Body of pancreas (tissue), 4 donors: ENCODE data around the gene NPC2. TPM values are rescaled to one million over a fixed set of nuclear protein-coding genes. Genes with fewer than 3 reads are reported as not detected.

Experiments used
- ATAC-seq: fragments of 150-250 bp; one replicate; pipeline ENCODE4 v1.9.1; 2016
- DNase-seq, 4 donors: peaks; one replicate each; pipeline ENCODE4 v3.0.0-alpha.2; 2019
- H3K27ac ChIP-seq, 4 donors: fragments of 200-600 bp; sonication (generic); 1 replicate in 3 of 4; 2 replicates in 1 of 4; pipeline versions ENCODE4 v1.5.1 to v1.6.1; 2016 to 2019; ENCODE audit warnings: mild to moderate bottlenecking in 1 of 4, mixed read lengths in 1 of 4, moderate library complexity in 1 of 4
- H3K27me3 ChIP-seq, 2 donors: fragments of 200-600 bp; sonication (generic); one replicate each; pipeline ENCODE4 v1.6.0; 2016; ENCODE audit warnings: mild to moderate bottlenecking in 1 of 2
- H3K36me3 ChIP-seq, 2 donors: fragments of 200-600 bp; sonication (generic); replicated peaks in 1 of 2; 2 replicates each; pipeline ENCODE4 v1.5.1; 2016; ENCODE audit warnings: low read depth in 2 of 2; ENCODE audit not compliant: insufficient read depth in 1 of 2
- H3K4me1 ChIP-seq: fragments of 200-600 bp; sonication (generic); one replicate; pipeline ENCODE4 v1.6.0; 2016
- H3K4me3 ChIP-seq, 2 donors: fragments of 200-600 bp; sonication (generic); 1 replicate in 1 of 2; 2 replicates in 1 of 2; pipeline ENCODE4 v1.5.1; 2016 to 2019
- H3K9me3 ChIP-seq, 3 donors: fragments of 200-600 bp; sonication (generic); 1 replicate in 2 of 3; 2 replicates in 1 of 3; pipeline ENCODE4 v1.5.1; 2016
- CTCF ChIP-seq, 7 experiments: fragments of 450-650 bp in 4 of 7; fragments of 200-600 bp in 3 of 7; sonication (generic) in 3 of 7; IDR thresholded peaks; one replicate each; pipeline ENCODE4 v1.5.1; 2016 to 2019; ENCODE audit warnings: antibody characterized with exemption in 7 of 7
- POLR2A ChIP-seq, 3 donors: fragments of 450-650 bp; IDR thresholded peaks; one replicate each; pipeline ENCODE4 v1.6.1; 2016; ENCODE audit warnings: antibody characterized with exemption in 3 of 3, mild to moderate bottlenecking in 2 of 3
- WGBS, 2 donors: methylation state at CpG; one replicate each; pipeline ENCODE4 v1.1.5; 2017; 5-methylcytosine and 5-hydroxymethylcytosine counted together
- intact Hi-C: fragments of 100-400 bp; cut with DNase I; formaldehyde crosslinking; loops from one replicate; pipeline ENCODE4 v1.15.1; 2023
- total RNA-seq, 2 donors: library from RNA; depleted of rRNA; stranded (reverse); fragments of >200 nt; gene quantifications; one replicate each; pipeline ENCODE4 v1.1.0, GENCODE V29; 2016

NPC2 gene
- total RNA-seq, 2 donors from 2014 or later: 97.5 to 130 TPM

DNA sequence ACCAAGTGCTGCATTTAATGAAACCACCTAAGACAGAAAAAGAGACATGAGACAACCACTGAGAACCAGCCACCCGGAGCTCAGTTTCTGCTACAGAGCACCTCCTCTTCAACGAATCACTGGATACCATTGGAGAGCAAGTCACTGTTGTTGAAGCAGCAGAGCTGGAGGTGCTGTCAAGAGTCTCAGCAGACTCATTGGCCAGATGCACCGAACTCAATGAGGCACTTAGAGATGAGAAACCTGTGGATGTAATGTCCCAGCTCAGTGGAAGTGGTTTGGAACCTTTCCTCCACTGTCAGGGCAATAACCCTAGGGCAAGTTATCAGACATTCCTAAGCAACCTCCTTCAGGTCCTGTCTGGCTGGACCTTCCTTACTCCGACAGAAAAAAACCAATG, 13.1 kb downstream of the NPC2 start:
- intact Hi-C loops: loop anchor here (10.0 kb wide), 1 partner anchor 125 kb away; no protein-coding TSS in a partner anchor
- no peak overlapping the region for H3K27ac ChIP-seq
- H3K36me3 ChIP-seq: peaks cover 0 to 4% of the 10 kb centered on the region in 2 donors
- H3K9me3 ChIP-seq: no peaks in the 10 kb centered on the region
- ATAC-seq: no peak
- no peak overlapping the region for H3K4me3 ChIP-seq
- TF ChIP-seq CTCF (IDR thresholded peaks at IDR 0.05) (no peak), POLR2A (IDR thresholded peaks at IDR 0.05) (no peak)
- WGBS, 2 donors: 76 to 79% methylated on average over 4 of the region's 4 CpGs
- DNase-seq: no peak
- H3K27me3 ChIP-seq: no peaks in the 10 kb centered on the region
- peaks cover 4% of the 10 kb centered on the region for H3K4me1 ChIP-seq

- peaks cover 0 to 7% of the 10 kb centered on the region in 2 donors for H3K36me3 ChIP-seq
- peaks cover 4% of the 10 kb centered on the region for H3K4me1 ChIP-seq
- H3K27me3 ChIP-seq: no peaks in the 10 kb centered on the region
- H3K9me3 ChIP-seq: no peaks in the 10 kb centered on the region
- ATAC-seq (no peak), DNase-seq (no peak)
- no peak for TF ChIP-seq POLR2A (IDR thresholded peaks at IDR 0.05)
- peak; percentile 21 to 74 (median 53) for TF ChIP-seq CTCF (IDR thresholded peaks at IDR 0.05)
- no peak overlapping the region for H3K4me3 ChIP-seq
- no peak overlapping the region for H3K27ac ChIP-seq
- intact Hi-C loops: no loop called here
- 92 to 94% methylated on average over 2 of the region's 2 CpGs for WGBS, 2 donors
Measured at GRCh38 chr14:74478996-74479635, 14.0 kb downstream of the NPC2 start.

DNA sequence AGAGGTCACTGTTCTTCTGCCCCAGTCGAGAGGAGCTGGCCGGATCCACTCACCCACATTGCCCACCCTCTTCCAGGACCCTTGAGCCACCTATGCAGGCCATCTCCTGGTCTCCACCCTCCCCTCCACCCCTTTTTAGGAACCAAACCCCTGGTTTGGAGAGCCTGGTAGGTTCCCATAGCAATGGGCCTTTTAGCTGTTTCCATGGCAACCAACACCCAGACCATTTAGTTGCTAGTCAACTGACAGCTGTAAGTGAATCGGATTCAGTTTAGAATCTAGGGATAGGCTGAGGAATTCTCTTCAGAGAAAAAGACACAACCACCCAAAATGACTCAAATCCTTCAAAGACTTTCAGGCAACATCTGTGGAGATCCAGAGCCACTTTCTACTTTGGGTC, 16.5 kb downstream of the NPC2 start:
- Histone ChIP-seq H3K4me3 (no peak overlapping the region), H3K4me1 (peaks cover 4% of the 10 kb centered on the region), H3K9me3 (no peaks in the 10 kb centered on the region), H3K27me3 (no peaks in the 10 kb centered on the region), H3K36me3 (peaks cover 0 to 4% of the 10 kb centered on the region in 2 donors), H3K27ac (no peak overlapping the region)
- intact Hi-C loops: no loop called here
- ATAC-seq (no peak), DNase-seq (no peak)
- WGBS, 2 donors: 72 to 75% methylated on average over 3 of the region's 3 CpGs
- no peak for TF ChIP-seq POLR2A (IDR thresholded peaks at IDR 0.05)
- TF ChIP-seq CTCF (IDR thresholded peaks at IDR 0.05): no peak

GRCh38 chr14:74476107-74476506, 17.0 kb downstream of the NPC2 start:
- no peak overlapping the region for H3K27ac ChIP-seq
- H3K4me1 ChIP-seq: peaks cover 4% of the 10 kb centered on the region
- ATAC-seq: peak; percentile 33
- H3K27me3 ChIP-seq: no peaks in the 10 kb centered on the region
- intact Hi-C loops: no loop called here
- WGBS, 2 donors: 34 to 51% methylated on average over 3 to 4 of the region's 4 CpGs
- H3K4me3 ChIP-seq: no peak overlapping the region
- H3K36me3 ChIP-seq: peaks cover 0 to 4% of the 10 kb centered on the region in 2 donors
- TF ChIP-seq CTCF (IDR thresholded peaks at IDR 0.05) (no peak), POLR2A (IDR thresholded peaks at IDR 0.05) (no peak)
- no peaks in the 10 kb centered on the region for H3K9me3 ChIP-seq
- peak in 3 of 4 donors; percentile 21 to 63 (median 26) for DNase-seq

DNA sequence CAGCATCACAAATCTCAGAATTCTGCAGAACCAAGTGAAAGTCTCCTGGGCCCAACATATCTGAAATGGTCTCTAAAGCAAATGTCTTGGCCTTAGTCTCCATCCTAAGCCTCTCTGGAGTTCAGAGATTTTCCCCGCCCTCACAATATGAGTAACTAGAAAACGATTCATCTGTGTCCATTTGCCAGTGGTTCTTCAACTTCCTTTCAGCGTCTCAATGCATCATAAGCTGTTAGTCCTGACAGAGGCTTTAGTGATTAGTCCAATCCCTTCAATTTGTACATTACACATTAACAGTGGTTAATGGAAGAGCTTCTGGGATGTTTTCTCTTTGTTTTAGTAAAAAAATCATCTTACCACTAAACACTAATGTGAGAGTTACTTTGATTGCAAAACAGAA, 17.4 kb downstream of the NPC2 start:
- Histone ChIP-seq H3K27me3 (no peaks in the 10 kb centered on the region), H3K4me3 (no peak overlapping the region), H3K9me3 (no peaks in the 10 kb centered on the region), H3K36me3 (peaks cover 0 to 4% of the 10 kb centered on the region in 2 donors), H3K27ac (no peak overlapping the region), H3K4me1 (peaks cover 4% of the 10 kb centered on the region)
- DNase-seq (no peak), ATAC-seq (no peak)
- WGBS, 2 donors: 61 to 66% methylated on average over 3 of the region's 3 CpGs
- intact Hi-C loops: no loop called here
- no peak for TF ChIP-seq CTCF (IDR thresholded peaks at IDR 0.05)
- no peak for TF ChIP-seq POLR2A (IDR thresholded peaks at IDR 0.05)
